M059J (cell line): ENCODE measurements around the gene TMEM242. TPM values are rescaled to one million over a fixed set of nuclear protein-coding genes. Genes with fewer than 3 reads are reported as not detected.
A peak's percentile ranks its signal among the peaks of the same experiment; 100 is the strongest.
"Not testable (repeated sequence)": the region's sequence is repeated elsewhere in the genome, so short reads cannot be mapped to it uniquely, and the experiment has no call there.

Experiments
- DNase-seq: peaks from one replicate; pipeline ENCODE4 v3.0.0-alpha.2; 2012; ENCODE audit warnings: low read depth
- total RNA-seq: library from RNA; depleted of rRNA; stranded (reverse); fragments of >200 nt; shearing (Covaris generic); gene quantifications from 2 replicates; pipeline ENCODE4 v1.2.3, GENCODE V29; 2014

The TMEM242 gene
- total RNA-seq, 1 experiment from 2014 or later, result 11.8 TPM

DNA sequence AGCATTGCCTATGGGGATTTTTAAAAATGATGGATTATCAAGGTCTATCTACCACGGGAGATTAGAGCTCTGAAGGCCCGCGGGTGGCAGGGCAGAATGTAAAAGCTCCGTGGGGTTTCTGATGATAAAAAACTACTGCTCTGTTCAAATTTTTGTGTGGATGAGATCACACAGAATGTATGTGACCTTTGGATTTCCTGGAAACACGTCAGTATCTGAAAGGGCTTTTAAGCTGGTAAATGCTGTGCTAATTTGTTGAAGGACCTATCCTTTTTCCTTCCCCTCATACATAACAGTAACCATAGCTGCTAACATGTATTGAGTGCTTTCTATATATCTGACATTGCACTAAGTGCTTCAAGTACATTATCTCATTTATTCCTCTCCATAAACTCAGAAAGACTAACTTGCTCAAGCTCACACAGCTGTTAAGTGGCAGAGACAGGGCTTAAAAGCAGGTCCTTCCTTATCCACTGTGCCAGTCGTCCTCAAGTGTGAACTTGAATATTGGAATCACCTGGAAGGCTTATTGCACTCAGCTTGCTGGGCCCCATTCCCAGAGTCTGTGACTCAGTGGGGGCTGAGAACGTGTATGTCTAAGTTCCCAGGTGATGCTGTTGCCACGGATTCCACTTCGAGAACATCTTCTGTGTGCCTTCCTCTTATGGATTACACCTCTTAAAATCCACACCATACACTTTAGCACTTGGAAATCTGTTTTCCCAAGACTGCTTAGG is 1.9 kb upstream of the TMEM242 start:
- peak; percentile 28 for DNase-seq

DNA sequence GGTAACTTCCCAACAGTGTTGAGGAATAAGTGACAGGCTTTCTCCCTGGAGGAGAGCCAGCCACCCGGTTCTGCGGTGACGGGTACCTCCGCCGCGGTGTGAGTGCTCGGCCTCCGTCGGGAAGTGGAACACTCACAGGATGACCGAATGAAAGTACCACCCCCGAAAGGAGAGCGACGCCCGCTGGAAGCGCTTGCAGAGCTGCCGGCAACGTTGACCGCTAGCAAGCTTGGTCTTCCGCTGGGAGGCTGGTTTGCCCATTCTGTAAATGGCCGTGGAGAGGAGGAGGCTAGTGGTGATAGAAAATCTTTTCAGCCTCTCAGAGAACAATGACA is 614 bp upstream of the TMEM242 start:
- peak; percentile 89 for DNase-seq

DNA sequence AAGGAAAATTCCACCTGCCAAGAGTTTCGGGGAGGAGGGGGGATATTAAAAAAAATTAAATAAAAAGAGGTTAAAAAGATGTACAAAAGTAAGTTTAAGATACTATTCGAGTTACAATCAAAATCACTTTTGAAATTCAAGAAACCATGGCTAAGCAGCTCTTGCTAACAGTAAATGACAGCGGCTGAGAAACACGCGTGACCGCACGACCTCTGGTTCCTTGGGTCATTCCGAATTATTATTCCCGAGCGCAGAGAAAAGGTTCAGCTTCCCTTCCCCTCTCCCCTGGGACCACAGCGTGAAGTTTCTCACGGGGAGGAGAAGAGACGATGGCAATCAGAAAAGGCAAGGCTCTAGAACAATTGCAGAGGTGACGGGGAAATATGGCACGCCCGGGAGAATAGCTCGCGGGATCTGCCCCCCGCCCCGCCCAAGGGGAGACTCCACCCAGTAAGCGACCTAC is 496 bp downstream of the TMEM242 start:
- DNase-seq, result peak; percentile 88

GRCh38 chr6:157316871-157317814 is 6.2 kb downstream of the TMEM242 start:
- peak; percentile 94 for DNase-seq

DNA sequence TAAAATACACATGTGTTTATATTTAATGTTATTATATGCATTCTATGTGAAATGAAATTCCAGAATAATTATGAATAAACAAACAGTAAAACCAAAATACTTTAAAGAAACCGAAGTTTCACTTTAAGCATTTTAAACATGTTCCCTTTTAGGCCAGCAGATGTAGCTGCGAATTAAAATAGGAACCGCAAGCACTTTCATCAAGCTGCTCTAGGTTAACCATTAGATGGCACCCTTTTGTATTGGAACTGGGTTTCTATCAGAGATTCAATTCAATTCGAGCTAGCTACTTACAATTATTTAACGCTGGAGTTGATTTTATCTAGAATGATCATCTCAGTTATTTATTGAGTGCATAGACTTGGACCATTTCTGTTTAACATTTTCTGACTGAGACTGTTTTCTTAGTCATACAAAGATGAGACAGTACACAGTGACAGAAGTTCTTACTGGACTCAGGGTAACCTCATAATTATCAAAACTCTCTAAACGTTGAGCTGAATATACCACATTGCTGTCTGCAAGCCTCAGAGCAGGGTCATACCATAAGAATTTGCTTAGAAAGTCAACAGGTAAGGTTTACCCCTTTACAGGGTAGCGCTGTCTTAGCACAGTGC is 8.5 kb downstream of the TMEM242 start:
- DNase-seq, result peak; percentile 81

DNA sequence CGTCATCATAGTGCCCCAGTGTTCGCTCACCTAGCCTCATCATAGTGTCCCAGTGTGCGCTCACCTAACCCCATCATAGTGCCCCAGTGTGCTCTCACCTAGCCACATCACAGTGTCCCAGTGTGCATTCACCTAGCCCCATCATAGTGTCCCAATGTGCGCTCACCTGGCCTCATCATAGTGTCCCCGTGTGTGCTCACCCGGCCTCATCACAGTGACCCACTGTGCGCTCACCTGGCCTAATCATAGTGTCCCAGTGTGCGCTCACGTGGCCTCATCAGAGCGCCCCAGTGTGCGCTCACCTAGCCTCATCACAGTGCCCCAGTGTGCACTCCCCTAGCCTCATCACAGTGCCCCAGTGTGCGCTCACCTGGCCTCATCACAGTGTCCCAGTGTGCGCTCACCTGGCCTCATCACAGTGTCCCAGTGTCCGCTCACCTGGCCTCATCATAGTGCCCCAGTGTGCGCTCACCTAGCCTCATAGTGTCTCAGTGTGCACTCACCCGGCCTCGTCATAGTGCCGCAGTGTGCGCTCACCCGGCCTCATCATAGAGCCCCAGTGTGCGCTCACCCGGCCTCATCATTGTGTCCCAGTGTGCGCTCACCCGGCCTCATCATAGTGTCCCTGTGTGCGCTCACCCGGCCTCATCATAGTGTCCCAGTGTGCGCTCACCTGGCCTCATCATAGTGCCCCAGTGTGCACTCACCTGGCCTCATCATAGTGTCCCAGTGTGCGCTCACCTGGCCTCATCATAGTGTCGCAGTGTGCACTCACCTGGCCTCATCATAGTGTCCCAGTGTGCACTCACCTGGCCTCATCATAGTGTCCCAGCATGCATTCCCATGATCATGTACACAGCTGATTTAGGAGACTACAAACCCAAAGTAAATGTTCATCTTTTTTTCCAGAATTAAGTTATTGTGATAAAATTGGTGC is 9.5 kb downstream of the TMEM242 start:
- no peak for DNase-seq

GRCh38 chr6:157312757-157313156 is 10.6 kb downstream of the TMEM242 start:
- peak; percentile 11 for DNase-seq

- not testable (repeated sequence) for DNase-seq
These were observed 12.6 kb downstream of the TMEM242 start for GRCh38 chr6:157310693-157311092.

GRCh38 chr6:157307661-157308060 is 15.7 kb downstream of the TMEM242 start:
- DNase-seq, result no peak

DNA sequence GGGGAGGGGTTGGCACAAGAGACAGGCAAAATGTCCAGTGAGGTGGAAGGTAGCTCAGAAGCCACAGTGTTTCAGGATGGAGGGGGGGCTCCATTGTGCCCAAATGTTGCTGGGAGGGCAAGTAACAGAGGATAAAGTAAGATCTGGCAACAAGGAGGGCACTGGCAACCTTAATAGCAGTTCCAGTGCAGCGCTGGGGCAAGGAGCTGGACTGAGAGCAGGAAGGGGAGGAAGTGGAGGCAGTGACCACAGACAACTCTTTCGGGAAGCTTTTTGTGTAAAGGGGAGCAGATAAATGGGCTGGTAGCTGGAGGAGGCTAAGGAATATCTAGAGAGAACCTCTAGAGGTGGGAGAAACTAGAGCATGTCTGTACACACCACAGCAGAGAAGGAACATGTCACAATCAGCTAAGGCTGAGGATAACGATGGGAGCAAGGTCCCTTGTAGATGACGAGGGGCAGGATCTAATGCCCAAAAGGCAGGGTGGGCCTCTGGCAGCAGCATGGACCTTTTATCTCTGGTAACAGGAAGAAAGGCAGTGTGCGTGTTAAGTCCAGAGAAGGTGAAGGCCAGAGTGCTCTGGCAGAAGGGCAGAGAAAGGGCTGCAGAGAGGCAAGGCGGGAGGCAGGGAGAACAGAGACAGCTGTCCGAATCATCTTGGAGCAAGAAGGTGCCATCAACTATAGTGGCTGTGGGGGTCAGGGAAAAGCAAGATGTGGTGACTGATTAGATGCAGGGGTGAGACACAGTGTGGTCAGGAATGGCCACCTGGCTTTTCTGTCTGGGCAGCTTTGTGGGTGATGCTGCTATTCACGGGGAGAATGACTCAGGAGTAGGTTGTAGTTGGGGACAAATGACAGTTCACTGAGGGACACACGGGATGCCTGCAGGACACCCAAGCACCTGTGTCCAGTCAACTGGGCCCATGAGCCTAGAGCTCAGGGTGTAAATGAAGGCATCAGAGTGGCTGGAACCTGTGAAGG is 17.4 kb downstream of the TMEM242 start:
- peak; percentile 54 for DNase-seq

DNA sequence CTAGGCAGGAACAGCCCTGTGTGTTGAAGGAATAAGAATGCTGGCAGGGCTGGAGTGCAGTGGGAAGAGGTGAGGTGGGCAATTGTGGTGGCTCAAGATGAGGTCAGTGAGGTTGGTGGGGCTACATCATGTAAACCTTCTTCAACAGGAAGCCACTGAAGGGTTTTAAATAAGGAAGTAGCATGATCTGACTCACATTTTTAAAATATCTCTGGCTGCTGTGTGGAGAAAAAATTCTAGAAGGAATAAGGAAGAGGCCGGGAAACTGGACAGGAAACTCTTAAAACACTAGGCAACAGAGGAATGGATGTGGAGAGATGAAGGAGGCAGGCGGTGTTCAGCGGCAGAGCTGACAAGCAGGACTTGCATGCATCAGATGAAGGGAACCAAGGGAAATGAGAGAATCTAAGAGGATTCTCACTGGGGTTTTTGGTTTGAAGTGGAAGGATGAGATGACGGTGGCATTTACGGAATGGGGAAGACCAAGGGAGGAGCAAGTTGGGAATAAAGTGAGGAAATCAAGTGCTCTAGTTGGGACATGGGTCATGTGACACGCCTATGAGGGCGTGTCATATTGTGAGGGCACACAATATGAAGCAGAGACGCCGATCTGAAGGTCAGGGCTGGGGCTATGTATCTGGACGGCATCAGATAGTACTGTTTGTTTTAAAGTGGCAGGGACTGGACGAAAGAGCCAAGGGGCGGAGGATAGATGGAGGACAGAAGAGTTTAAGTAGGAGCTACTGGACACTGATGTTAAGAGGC is 18.2 kb downstream of the TMEM242 start:
- DNase-seq, result peak; percentile 59

- DNase-seq, result no peak
These were observed 20.6 kb downstream of the TMEM242 start for GRCh38 chr6:157302736-157303135.

GRCh38 chr6:157300436-157300835 is 22.9 kb downstream of the TMEM242 start:
- no peak for DNase-seq

DNA sequence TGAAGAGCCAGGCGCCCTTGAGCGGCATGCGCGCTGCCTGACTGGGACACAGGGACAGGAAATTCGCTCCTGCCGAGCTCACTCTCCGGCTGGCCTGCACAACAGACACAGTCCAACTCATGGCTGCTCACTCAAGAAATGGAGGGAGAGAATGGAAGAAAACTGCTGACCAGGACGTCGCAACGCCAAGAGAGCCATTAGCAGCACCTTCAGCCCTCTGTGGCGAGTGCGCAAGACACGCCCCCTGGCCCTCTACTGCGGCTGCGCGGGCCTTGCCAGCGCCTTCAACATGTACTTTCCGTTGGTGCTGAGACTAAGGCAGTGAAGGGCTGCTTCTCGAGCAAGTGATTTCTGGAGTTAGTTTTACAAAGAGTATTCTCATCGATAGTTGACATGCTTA is 23.3 kb downstream of the TMEM242 start:
- no peak for DNase-seq

- no peak for DNase-seq
These were observed 25.0 kb downstream of the TMEM242 start for GRCh38 chr6:157298216-157298724.

GRCh38 chr6:157294654-157295053 is 28.7 kb downstream of the TMEM242 start:
- DNase-seq, result no peak

DNA sequence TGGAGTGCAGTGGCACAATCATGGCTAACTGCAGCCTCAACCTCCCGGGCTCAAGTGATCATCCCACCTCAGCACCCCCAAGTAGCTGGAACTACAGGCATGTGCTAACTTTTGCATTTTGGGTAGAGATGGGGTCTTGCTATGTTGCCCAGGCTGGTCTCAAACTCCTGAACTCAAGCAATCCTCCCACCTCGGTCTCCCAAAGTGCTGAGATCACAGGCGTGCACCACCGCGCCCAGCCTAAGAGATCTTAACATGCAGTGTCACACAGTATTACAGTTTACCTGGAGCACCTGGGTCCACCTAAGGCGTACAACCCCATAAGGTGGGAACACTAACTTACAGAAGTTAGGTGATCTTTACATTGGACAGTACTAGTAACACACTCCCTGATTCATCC is 29.5 kb downstream of the TMEM242 start:
- DNase-seq, result no peak

- no peak for DNase-seq
These were observed 31.1 kb downstream of the TMEM242 start for GRCh38 chr6:157292202-157292601.

GRCh38 chr6:157291356-157291755 is 32.0 kb downstream of the TMEM242 start:
- no peak for DNase-seq
